ENCODE data around the gene ANKK1.

The ANKK1 gene

DNA sequence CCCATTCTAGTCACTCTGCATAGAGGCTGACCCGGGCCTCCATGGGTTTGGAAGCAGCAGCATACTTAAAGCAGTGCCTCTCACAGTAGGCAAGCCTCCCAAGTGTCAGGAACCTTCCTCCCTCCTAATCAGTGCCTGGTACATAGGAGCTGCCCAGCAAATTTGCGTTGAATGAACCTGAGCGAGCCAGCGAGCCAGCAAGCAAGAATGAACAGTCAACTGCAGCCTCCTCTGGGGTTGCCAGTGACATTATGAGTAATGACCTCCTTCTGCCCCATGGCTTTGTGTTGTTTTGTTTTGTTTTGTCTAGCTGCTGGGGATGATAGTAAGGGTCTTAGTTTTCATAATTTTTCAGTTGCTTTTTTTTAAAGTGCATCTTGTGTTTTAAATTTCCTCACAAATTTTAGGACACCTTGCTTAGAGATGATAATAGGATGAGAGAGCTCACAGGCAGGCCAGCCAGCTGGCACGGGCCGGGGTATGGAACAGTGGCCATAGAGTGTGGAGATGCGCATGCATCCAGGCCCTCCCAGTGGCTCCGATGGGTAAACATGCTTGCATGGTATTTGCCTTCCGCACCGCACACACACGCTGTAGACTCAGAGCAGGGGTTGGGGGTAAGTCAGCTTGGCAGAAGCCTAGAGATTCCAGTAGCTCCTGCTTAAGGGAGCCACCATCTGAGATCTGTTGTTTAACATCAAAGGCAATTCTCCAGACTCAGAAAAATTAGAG is 37.1 kb upstream of the ANKK1 start:
- no peak overlapping the region for H3K4me3 ChIP-seq (ENCODE audit: low read length)
- TF ChIP-seq, protein P1, sequence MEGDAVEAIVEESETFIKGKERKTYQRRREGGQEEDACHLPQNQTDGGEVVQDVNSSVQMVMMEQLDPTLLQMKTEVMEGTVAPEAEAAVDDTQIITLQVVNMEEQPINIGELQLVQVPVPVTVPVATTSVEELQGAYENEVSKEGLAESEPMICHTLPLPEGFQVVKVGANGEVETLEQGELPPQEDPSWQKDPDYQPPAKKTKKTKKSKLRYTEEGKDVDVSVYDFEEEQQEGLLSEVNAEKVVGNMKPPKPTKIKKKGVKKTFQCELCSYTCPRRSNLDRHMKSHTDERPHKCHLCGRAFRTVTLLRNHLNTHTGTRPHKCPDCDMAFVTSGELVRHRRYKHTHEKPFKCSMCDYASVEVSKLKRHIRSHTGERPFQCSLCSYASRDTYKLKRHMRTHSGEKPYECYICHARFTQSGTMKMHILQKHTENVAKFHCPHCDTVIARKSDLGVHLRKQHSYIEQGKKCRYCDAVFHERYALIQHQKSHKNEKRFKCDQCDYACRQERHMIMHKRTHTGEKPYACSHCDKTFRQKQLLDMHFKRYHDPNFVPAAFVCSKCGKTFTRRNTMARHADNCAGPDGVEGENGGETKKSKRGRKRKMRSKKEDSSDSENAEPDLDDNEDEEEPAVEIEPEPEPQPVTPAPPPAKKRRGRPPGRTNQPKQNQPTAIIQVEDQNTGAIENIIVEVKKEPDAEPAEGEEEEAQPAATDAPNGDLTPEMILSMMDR (IDR thresholded peaks at IDR 0.05; ENCODE audit: insufficient read depth, low read depth, low read length, missing control alignments): no peak
- no peak for DNase-seq (ENCODE audit: low read depth)

DNA sequence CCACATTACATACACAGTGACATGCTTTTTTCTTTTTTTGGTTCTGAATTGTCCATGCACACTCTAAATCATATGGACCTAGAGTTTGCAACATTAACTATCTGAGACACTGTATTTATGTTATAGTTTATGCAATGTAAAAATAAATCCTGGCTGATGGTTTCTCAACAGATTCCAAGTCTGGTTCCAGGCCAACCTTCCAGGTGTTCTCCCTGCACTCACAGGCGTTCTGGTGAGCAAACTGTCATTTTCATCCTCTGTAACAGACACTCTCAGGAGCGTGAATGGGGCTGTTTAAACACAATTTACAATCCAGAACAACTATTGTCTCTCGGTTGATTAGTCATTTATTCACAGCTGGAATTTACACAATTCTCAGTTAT is 36.5 kb upstream of the ANKK1 start:
- TF ChIP-seq, protein P1 (IDR thresholded peaks at IDR 0.05; ENCODE audit: insufficient read depth, low read depth, low read length, missing control alignments): no peak
- DNase-seq (ENCODE audit: low read depth): no peak
- H3K4me3 ChIP-seq (ENCODE audit: low read length): no peak overlapping the region

DNA sequence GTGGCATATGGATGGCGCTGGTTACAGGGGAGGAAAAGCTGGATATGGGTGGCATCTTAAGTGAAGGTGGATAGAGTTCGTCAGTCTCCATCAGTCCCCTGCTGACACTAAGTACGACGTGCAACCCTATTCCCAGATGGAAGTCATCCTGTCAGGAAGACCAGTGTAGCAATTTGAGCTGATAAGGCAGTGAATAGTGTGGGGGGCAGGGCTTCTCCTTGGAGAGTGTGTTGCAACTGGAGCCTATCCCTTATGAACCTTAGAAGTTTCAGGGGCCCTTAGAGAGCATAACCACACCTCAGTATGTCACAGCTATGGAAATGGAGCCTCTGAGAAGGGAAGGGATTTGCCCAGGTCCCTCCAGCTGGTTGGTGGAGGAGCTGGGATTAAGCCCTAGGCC is 36.1 kb upstream of the ANKK1 start:
- no peak overlapping the region for H3K4me3 ChIP-seq (ENCODE audit: low read length)
- DNase-seq (ENCODE audit: low read depth): no peak
- TF ChIP-seq, protein P1 (IDR thresholded peaks at IDR 0.05; ENCODE audit: insufficient read depth, low read depth, low read length, missing control alignments): no peak

DNA sequence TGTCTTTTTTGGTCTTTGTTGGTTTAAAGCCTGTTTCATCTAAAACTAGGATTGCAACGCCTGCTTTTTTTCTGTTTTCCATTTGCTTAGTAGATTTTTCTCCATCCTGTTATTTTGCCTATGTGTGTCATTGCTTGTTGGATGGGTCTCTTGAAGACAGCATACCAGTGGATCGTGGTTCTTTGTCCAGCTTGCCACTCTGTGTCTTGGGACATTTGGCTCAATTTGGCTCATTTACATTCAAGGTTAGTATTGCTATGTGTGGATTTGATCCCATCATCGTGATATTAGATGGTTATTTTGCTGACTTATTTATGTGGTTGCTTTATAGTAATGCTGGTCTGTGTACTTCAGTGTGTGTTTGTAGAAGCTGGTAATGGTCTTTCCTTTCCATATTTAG is 31.4 kb upstream of the ANKK1 start:
- DNase-seq (ENCODE audit: low read depth): no peak
- TF ChIP-seq, protein P1 (IDR thresholded peaks at IDR 0.05; ENCODE audit: insufficient read depth, low read depth, low read length, missing control alignments): no peak
- H3K4me3 ChIP-seq (ENCODE audit: low read length): no peak overlapping the region

DNA sequence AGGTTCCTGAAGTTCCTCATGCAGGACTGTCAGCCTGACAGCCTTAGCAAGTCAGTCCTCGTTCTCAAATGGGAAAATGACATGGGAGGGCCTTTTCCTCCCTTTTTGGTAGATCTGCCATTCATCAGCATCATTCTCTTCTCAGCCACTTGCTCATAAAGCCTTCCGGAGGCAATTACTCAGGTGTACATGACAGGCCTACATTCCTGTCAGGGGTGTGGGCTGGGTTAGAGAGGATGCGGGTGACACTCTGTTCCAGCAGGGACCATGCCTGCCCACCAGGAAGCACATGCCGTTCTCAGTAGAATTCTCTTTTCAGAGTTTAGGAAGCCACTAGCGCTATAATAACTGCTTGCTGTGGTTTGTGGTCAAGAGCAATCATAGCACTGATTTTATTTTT is 24.2 kb upstream of the ANKK1 start:
- peak; percentile 58 for DNase-seq (ENCODE audit: low read depth)
- TF ChIP-seq, protein P1 (IDR thresholded peaks at IDR 0.05; ENCODE audit: insufficient read depth, low read depth, low read length, missing control alignments): no peak
- no peak overlapping the region for H3K4me3 ChIP-seq (ENCODE audit: low read length)

DNA sequence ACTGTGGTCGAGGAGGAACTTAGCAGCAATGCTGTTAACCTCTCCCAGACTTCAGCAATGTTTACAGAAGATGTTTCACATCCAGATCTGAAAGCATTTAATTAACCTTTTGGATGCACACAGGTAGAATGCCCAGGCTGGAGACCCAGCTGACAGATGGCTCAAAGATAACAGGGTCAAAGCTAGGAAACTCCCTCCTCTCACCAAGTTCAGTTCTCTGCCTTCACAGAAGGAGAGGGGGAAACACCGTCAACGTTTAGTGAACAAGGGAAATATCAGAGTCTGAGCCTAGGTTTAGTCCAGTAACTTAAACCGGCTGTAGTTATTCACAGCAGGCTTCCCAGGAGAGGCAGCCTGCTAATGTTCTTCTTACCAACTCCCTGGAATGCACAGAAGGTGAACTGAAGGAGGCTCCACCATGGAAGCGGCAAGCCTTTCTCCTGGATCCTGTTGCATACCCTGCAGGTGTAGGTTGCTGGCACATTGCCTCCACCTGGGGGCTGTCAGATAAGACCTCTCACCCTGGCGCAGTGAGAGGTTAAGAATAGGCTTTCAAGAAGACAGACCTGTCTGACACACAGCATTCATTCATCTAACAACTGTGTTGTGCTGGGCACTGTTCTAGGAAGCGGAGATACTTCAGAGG is 23.5 kb upstream of the ANKK1 start:
- DNase-seq (ENCODE audit: low read depth): no peak
- TF ChIP-seq, protein P1 (IDR thresholded peaks at IDR 0.05; ENCODE audit: insufficient read depth, low read depth, low read length, missing control alignments): no peak
- H3K4me3 ChIP-seq (ENCODE audit: low read length): no peak overlapping the region

DNA sequence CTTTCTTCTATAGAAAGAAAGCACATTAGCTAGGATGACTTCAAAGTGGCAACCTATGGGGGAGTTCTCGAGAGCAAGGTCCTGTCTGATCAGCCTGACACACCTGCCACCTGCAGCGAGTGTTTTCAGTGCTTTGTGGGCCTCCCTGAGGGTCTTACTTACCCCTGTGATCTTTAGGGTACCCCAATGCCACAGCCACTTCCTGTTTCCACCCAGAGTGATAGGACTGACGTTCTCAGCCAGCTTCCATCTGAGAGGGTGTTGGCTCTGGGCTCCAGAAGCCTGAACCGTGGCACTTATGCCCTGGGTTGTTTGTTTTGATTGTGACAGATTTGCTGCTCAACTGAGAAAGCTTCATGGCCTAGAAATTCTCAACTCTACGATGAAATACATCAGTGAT is 21.7 kb upstream of the ANKK1 start:
- H3K4me3 ChIP-seq (ENCODE audit: low read length): no peak overlapping the region
- TF ChIP-seq, protein P1 (IDR thresholded peaks at IDR 0.05; ENCODE audit: insufficient read depth, low read depth, low read length, missing control alignments): no peak
- no peak for DNase-seq (ENCODE audit: low read depth)

All from epithelial cell of esophagus (primary cell).